Endothelial cell of umbilical vein (primary cell): ENCODE results near the gene GPR135. TPM values are rescaled to one million over a fixed set of nuclear protein-coding genes. Genes with fewer than 3 reads are reported as not detected.

Source experiments
- Bru-seq: library from RNA; stranded (reverse); fragments of 400-500 nt; gene quantifications from one replicate; lab custom pipeline; 2021; lab: Mats Ljungman, UMichigan
- BruChase-seq, 2 experiments: library from RNA; stranded (reverse); fragments of 400-500 nt; gene quantifications; one replicate each; lab custom pipeline; 2021; lab: Mats Ljungman, UMichigan
- BruUV-seq: library from RNA; stranded (reverse); fragments of 400-500 nt; replicated peaks from 2 replicates; lab custom pipeline; 2021; lab: Mats Ljungman, UMichigan
- CTCF ChIA-PET: fragments of 300-600, 350-600 bp; sonication (Branson Sonifier 250); formaldehyde crosslinking; loops from one replicate; lab custom pipeline; 2021; ENCODE audit warnings: antibody characterized with exemption, inconsistent platforms; lab: Charles Lee
- POLR2A ChIA-PET: fragments of 300-600, 350-600 bp; sonication (Branson Sonifier 250); formaldehyde crosslinking; loops from one replicate; lab custom pipeline; 2021; ENCODE audit warnings: antibody characterized with exemption, inconsistent platforms; lab: Charles Lee
- DNase-seq: peaks from one replicate; pipeline ENCODE4 v3.0.0-alpha.2; 2011; ENCODE audit warnings: low read depth, low spot score
- FAIRE-seq: peaks from 2 replicates; lab custom pipeline; 2011; peaks lifted over from hg19 to GRCh38; lab: Jason Lieb, UNC
- H2AFZ ChIP-seq: 2 replicates; pipeline ENCODE4 v1.6.0; 2012; ENCODE audit warnings: low read depth, low read length, control low read depth, inconsistent platforms
- H3K27ac ChIP-seq: 2 replicates; pipeline ENCODE4 v1.5.1; 2011; ENCODE audit warnings: low read depth, mild to moderate bottlenecking, control low read depth, low read length, moderate library complexity; ENCODE audit not compliant: insufficient read depth
- H3K27me3 ChIP-seq, 2 experiments: 2 replicates each; pipeline versions ENCODE4 v1.6.0 to v1.6.1; 2011; ENCODE audit warnings: low read length in 2 of 2, mixed read lengths in 1 of 2; ENCODE audit not compliant: control insufficient read depth in 2 of 2, insufficient read depth in 2 of 2
- H3K36me3 ChIP-seq, 2 experiments: 2 replicates in 1 of 2; 3 replicates in 1 of 2; pipeline ENCODE4 v1.5.1; 2011; ENCODE audit warnings: low read length in 2 of 2, mild to moderate bottlenecking in 1 of 2, moderate library complexity in 1 of 2; ENCODE audit not compliant: control insufficient read depth in 2 of 2, insufficient read depth in 2 of 2; ENCODE audit errors: extremely low read depth in 1 of 2
- H3K4me1 ChIP-seq: 3 replicates; pipeline ENCODE4 v1.5.1; 2011; ENCODE audit warnings: mild to moderate bottlenecking, low read length; ENCODE audit not compliant: control insufficient read depth, insufficient read depth; ENCODE audit errors: extremely low read depth
- H3K4me2 ChIP-seq: 2 replicates; pipeline ENCODE4 v1.6.1; 2011; ENCODE audit warnings: low read length, control low read depth, mixed read lengths; ENCODE audit not compliant: insufficient read depth
- H3K4me3 ChIP-seq, 3 experiments: fragments of 200-600 bp in 1 of 3; sonication (generic), shearing (Covaris generic) in 1 of 3; replicated peaks in 1 of 3; 2 replicates each; pipeline ENCODE4 v1.5.1; 2011 to 2016; ENCODE audit warnings: control low read depth in 3 of 3, low read length in 3 of 3, mild to moderate bottlenecking in 2 of 3, inconsistent platforms in 1 of 3, low read depth in 1 of 3, moderate library complexity in 1 of 3; ENCODE audit not compliant: insufficient read depth in 1 of 3
- H3K79me2 ChIP-seq: 2 replicates; pipeline ENCODE4 v1.6.0; 2012; ENCODE audit warnings: low read length, inconsistent platforms; ENCODE audit not compliant: control insufficient read depth, insufficient read depth
- H3K9ac ChIP-seq: replicated peaks from 2 replicates; pipeline ENCODE3; 2011; ENCODE audit warnings: low read length, control low read depth; ENCODE audit not compliant: insufficient read depth; ENCODE audit errors: extremely low read depth
- H3K9me1 ChIP-seq: replicated peaks from 3 replicates; pipeline ENCODE4 v1.6.0; 2011; ENCODE audit warnings: mild to moderate bottlenecking, low read length; ENCODE audit not compliant: control insufficient read depth, insufficient read depth; ENCODE audit errors: extremely low read depth
- H3K9me3 ChIP-seq: replicated peaks from 2 replicates; pipeline ENCODE4 v1.5.1; 2012; ENCODE audit warnings: low read length, inconsistent platforms; ENCODE audit not compliant: control insufficient read depth, insufficient read depth
- H4K20me1 ChIP-seq: replicated peaks from 2 replicates; pipeline ENCODE3; 2011; ENCODE audit warnings: mild to moderate bottlenecking, low read length; ENCODE audit not compliant: control insufficient read depth, insufficient read depth; ENCODE audit errors: extremely low read depth
- FOS ChIP-seq: IDR thresholded peaks from 2 replicates; pipeline ENCODE4 v1.6.1; 2011; ENCODE audit warnings: mild to moderate bottlenecking, low read length, moderate library complexity, borderline replicate concordance; ENCODE audit not compliant: insufficient read depth
- GATA2 ChIP-seq: IDR thresholded peaks from 2 replicates; pipeline ENCODE4 v1.7.0; 2011; ENCODE audit warnings: low read depth, mild to moderate bottlenecking, moderate library complexity, mixed read lengths, low read length; ENCODE audit not compliant: insufficient read length, insufficient read depth
- MYC ChIP-seq: IDR thresholded peaks from one replicate; pipeline ENCODE4 v1.6.1; 2011; ENCODE audit warnings: mild to moderate bottlenecking, low read depth, low read length
- POLR2A ChIP-seq: IDR thresholded peaks from 2 replicates; pipeline ENCODE4 v1.6.1; 2012; ENCODE audit warnings: low read depth, mild to moderate bottlenecking, control low read depth, low read length
- POLR2AphosphoS5 ChIP-seq: IDR thresholded peaks from 2 replicates; pipeline ENCODE4 v1.6.1; 2012; ENCODE audit warnings: low read depth, mild to moderate bottlenecking, control low read depth, low read length, moderate library complexity; ENCODE audit not compliant: insufficient read depth
- dilution Hi-C: fragments of 300-500 bp; cut with MboI; formaldehyde crosslinking; loops from one replicate; pipeline ENCODE4 v1.15.0; 2019; ENCODE audit warnings: low sequenced_read_pairs; ENCODE audit not compliant: extremely low pct_ligation_motif_present
- intact Hi-C: fragments of 100-400 bp; cut with micrococcal nuclease; formaldehyde crosslinking; loops from one replicate; pipeline ENCODE4 v1.10.0; 2022
- long read RNA-seq: library from polyadenylated mRNA; stranded (forward); transcript quantifications from one replicate; pipeline ENCODE4 v2.0.0, GENCODE V29; 2021
- polyA minus RNA-seq, 3 experiments: library from RNA; depleted of rRNA, polyadenylated mRNA; stranded (reverse); fragments of >200 nt; gene quantifications; 1 replicate in 1 of 3; 2 replicates in 2 of 3; pipeline ENCODE4 v1.2.3, GENCODE V29; 2011
- polyA plus RNA-seq, 4 experiments: library from polyadenylated mRNA; depleted of rRNA in 3 of 4; stranded (reverse) in 3 of 4; unstranded in 1 of 4; fragments of >200 nt; gene quantifications; 2 replicates each; pipeline versions ENCODE4 v1.2.1 to v1.2.3, GENCODE V29; 2011 to 2012; ENCODE audit warnings: missing spikeins in 1 of 4
- total RNA-seq: library from RNA; stranded (reverse); gene quantifications from 2 replicates; pipeline ENCODE4 v1.2.3, GENCODE V29; 2021

GPR135 gene, protein sequence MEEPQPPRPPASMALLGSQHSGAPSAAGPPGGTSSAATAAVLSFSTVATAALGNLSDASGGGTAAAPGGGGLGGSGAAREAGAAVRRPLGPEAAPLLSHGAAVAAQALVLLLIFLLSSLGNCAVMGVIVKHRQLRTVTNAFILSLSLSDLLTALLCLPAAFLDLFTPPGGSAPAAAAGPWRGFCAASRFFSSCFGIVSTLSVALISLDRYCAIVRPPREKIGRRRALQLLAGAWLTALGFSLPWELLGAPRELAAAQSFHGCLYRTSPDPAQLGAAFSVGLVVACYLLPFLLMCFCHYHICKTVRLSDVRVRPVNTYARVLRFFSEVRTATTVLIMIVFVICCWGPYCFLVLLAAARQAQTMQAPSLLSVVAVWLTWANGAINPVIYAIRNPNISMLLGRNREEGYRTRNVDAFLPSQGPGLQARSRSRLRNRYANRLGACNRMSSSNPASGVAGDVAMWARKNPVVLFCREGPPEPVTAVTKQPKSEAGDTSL
- 3.4 and 3.7 TPM in 2 replicates for total RNA-seq
- polyA plus RNA-seq, result 0.80 and 0.97 TPM in 2 replicates
- polyA plus RNA-seq (2011; cell fraction: cytosol; rRNA removed), result 0.18 and 0.32 TPM in 2 replicates
- 4.3 and 5.7 TPM in 2 replicates for polyA plus RNA-seq (2011; cell fraction: nucleus; rRNA removed)
- polyA plus RNA-seq (2012), result 0.52 and 0.80 TPM in 2 replicates
- 1.4 and 1.7 TPM in 2 replicates for polyA minus RNA-seq
- polyA minus RNA-seq (2011; cell fraction: cytosol; rRNA and poly(A)+ RNA removed), result 1.1 TPM
- polyA minus RNA-seq (2011; cell fraction: nucleus; rRNA and poly(A)+ RNA removed), result 7.6 and 8.3 TPM in 2 replicates
- Bru-seq, nascent RNA, result percentile 54 among the genes with signal in this experiment
- percentile 80 among the genes with signal in this experiment for BruChase-seq, experiment 1, labeled RNA remaining after a 6-hour chase
- BruChase-seq, experiment 2, labeled RNA remaining after a 2-hour chase, result percentile 87 among the genes with signal in this experiment
- long read RNA-seq, full-length matches to known transcripts, result 3 of 3 reads
- long read RNA-seq, partial matches to known transcripts, result 0 of 3 reads
- long read RNA-seq, other reads (novel, unspliced or antisense), result 0 of 3 reads

DNA sequence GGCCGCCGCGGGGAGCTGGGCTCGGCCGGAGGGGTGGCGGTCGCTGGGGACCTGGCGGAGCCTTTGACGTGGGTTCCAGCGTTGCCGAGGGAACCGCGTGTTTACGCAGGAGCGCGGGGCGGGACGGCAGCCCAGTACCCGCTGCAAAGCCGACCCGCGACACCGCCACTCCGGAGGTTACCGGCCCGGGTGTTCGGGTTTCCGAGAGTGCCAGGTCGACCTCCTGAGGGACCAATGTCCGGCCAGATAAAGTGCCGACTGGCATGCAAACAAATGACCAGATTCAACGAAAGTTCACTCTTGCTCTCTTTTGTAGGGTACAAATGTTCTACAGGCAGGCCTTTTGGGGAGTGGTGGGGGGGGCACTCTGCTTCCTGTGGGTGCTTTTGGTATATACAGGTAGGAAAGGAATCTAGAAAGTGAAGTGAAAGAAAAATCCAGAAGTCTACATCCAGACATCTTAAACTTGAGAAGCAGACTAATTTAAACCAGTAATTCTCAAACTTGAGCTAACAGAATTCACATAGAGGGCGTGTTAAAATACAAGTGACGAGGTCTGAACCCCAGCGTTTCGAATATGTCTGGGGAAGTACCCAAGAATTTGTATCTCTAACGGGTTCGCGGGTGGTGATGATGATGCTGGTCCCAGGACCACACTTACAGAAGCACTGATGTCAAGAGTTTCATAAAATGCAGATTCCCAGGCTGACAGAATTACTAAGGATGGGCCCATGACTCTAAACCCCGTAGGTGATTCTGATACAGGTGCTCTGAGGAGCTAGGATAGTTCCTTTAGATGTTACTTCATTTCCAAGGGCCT, at the start of gene GPR135:
TSS of gene GPR135 (minus strand) at position 65 of the 820 bp plus-strand sequence. CDS start 154 bp downstream, outside the sequence.
- dilution Hi-C loops, result no loop called here
- CTCF ChIA-PET, result interaction anchor here (1.5 to 2.0 kb wide), 2 partner anchors 17 to 111 kb away, joined by 4 to 6 read pairs; partner anchors contain the start of gene CCDC175
- Histone ChIP-seq H3K79me2 (no peaks in the 10 kb centered on the region), H2AFZ (peak within 1 kb of the TSS; percentile 95), H3K4me1 (peaks cover 5% of the 10 kb centered on the region), H3K4me3 (peak within 1 kb of the TSS; percentile 18 to 48 (median 29)), H4K20me1 (no peaks in the 10 kb centered on the region), H3K27ac (no peak within 1 kb of the TSS), H3K4me2 (peak within 1 kb of the TSS; percentile 53), H3K9ac (peak within 1 kb of the TSS; percentile 42), H3K36me3 (peaks cover 0 to 2% of the 10 kb centered on the region in 2 experiments), H3K9me1 (no peaks in the 10 kb centered on the region), H3K27me3 (no peaks in the 10 kb centered on the region), H3K9me3 (no peaks in the 10 kb centered on the region)
- DNase-seq, result peak; percentile 45
- intact Hi-C loops, result loop anchor here (1.0 kb wide), 1 partner anchor 17 kb away; no protein-coding TSS in a partner anchor
- BruUV-seq, result no TSS peak
- peak; percentile 31 for FAIRE-seq
- POLR2A ChIA-PET, result no interaction called here
- TF ChIP-seq MYC (no peak), GATA2 (no peak), POLR2AphosphoS5 (no peak), FOS (no peak), POLR2A (no peak)
